ENCODE measurements around the gene KCNQ1. TPM values are rescaled to one million over a fixed set of nuclear protein-coding genes. Genes with fewer than 3 reads are reported as not detected.

KCNQ1 gene
- total and polyA plus RNA-seq, 9 of the 15 experiments (the other 6 are each of a cell fraction or from before 2014, with no cell fraction given), result 0.44 TPM; not detected in 8

DNA sequence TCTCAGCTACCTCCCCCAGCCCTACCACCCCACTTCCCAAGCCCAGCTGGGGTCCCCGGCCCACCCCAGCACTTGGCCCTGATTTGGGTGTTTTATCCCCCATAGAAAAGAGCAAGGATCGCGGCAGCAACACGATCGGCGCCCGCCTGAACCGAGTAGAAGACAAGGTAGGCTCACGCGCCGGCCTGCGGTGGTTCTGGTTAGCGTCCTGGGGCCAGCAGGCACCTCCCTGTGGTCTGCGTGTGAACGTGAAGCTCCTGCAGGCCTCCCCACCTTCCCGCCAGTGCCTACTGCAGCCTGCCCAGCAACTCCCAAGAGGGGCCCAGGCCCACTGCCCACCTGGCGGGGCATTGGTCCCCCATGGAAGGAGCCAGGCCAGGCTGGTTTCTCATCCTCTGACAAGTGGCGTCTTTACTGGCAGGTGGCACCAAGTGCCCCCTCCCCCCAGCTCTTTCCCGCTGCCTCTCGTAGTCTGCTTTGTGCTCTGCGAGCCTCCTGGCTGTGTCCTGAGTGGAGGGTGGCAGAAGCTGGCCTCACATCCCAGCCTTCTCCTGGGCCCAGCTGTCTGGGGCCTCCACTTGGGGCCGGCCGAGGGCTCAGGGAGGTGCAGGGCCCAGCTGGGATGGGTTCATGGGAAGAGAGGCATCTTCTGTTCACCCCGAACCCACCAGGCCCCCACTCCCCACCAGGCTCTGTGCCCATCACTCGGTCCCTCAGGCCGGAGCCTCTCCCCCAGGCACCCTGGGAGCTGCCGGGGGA is 333.2 kb downstream of the KCNQ1 start (continued):
- TF ChIP-seq, protein P1, sequence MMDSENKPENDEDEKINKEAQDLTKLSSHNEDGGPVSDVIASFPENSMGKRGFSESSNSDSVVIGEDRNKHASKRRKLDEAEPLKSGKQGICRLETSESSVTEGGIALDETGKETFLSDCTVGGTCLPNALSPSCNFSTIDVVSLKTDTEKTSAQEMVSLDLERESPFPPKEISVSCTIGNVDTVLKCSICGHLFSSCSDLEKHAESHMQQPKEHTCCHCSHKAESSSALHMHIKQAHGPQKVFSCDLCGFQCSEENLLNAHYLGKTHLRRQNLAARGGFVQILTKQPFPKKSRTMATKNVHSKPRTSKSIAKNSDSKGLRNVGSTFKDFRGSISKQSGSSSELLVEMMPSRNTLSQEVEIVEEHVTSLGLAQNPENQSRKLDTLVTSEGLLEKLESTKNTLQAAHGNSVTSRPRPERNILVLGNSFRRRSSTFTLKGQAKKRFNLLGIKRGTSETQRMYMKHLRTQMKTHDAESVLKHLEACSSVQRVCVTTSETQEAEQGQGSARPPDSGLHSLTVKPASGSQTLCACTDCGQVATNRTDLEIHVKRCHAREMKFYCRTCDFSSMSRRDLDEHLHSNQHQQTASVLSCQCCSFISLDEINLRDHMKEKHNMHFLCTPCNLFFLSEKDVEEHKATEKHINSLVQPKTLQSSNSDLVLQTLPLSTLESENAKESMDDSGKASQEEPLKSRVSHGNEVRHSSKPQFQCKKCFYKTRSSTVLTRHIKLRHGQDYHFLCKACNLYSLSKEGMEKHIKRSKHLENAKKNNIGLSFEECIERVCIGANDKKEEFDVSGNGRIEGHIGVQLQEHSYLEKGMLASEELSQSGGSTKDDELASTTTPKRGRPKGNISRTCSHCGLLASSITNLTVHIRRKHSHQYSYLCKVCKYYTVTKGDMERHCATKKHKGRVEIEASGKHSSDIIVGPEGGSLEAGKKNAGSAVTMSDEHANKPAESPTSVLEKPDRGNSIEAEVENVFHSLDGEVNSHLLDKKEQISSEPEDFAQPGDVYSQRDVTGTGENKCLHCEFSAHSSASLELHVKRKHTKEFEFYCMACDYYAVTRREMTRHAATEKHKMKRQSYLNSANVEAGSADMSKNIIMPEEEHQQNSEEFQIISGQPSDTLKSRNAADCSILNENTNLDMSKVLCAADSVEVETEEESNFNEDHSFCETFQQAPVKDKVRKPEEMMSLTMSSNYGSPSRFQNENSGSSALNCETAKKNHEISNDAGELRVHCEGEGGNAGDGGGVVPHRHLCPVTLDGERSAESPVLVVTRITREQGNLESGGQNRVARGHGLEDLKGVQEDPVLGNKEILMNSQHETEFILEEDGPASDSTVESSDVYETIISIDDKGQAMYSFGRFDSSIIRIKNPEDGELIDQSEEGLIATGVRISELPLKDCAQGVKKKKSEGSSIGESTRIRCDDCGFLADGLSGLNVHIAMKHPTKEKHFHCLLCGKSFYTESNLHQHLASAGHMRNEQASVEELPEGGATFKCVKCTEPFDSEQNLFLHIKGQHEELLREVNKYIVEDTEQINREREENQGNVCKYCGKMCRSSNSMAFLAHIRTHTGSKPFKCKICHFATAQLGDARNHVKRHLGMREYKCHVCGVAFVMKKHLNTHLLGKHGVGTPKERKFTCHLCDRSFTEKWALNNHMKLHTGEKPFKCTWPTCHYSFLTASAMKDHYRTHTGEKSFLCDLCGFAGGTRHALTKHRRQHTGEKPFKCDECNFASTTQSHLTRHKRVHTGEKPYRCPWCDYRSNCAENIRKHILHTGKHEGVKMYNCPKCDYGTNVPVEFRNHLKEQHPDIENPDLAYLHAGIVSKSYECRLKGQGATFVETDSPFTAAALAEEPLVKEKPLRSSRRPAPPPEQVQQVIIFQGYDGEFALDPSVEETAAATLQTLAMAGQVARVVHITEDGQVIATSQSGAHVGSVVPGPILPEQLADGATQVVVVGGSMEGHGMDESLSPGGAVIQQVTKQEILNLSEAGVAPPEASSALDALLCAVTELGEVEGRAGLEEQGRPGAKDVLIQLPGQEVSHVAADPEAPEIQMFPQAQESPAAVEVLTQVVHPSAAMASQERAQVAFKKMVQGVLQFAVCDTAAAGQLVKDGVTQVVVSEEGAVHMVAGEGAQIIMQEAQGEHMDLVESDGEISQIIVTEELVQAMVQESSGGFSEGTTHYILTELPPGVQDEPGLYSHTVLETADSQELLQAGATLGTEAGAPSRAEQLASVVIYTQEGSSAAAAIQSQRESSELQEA (IDR thresholded peaks at IDR 0.05; ENCODE audit: low read depth), result no peak
- TF ChIP-seq ZNF140 (CRISPR knock-in tag; IDR thresholded peaks at IDR 0.05) (no peak), FOXJ2 (tag; IDR thresholded peaks at IDR 0.05) (no peak), RBM17 (IDR thresholded peaks at IDR 0.05; ENCODE audit: borderline replicate concordance, low read depth, low read length) (no peak), KDM5B (IDR thresholded peaks at IDR 0.05; ENCODE audit: insufficient replicate concordance, low read depth, low read length) (no peak), ESRRA (IDR thresholded peaks at IDR 0.05; ENCODE audit: borderline replicate concordance, low read depth) (no peak), RCOR1 (IDR thresholded peaks at IDR 0.05; ENCODE audit: borderline replicate concordance in 1 of 2, low read depth in 2 of 2, low read length in 2 of 2) (no peak), SMC3 (conservative IDR thresholded peaks at IDR 0.05; ENCODE audit: insufficient read depth, low read depth, low read length) (no peak), RAD51 (IDR thresholded peaks at IDR 0.05; ENCODE audit: borderline replicate concordance, low read depth) (no peak)
- TF ChIP-seq, protein P2, sequence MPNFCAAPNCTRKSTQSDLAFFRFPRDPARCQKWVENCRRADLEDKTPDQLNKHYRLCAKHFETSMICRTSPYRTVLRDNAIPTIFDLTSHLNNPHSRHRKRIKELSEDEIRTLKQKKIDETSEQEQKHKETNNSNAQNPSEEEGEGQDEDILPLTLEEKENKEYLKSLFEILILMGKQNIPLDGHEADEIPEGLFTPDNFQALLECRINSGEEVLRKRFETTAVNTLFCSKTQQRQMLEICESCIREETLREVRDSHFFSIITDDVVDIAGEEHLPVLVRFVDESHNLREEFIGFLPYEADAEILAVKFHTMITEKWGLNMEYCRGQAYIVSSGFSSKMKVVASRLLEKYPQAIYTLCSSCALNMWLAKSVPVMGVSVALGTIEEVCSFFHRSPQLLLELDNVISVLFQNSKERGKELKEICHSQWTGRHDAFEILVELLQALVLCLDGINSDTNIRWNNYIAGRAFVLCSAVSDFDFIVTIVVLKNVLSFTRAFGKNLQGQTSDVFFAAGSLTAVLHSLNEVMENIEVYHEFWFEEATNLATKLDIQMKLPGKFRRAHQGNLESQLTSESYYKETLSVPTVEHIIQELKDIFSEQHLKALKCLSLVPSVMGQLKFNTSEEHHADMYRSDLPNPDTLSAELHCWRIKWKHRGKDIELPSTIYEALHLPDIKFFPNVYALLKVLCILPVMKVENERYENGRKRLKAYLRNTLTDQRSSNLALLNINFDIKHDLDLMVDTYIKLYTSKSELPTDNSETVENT (CRISPR knock-in tag; IDR thresholded peaks at IDR 0.05), result no peak
